ENCODE data around the gene PSMD5.

PSMD5 gene
- 20.0 to 64.4 (median 49.6) reads per million in 9 experiments for total RNA-seq

DNA sequence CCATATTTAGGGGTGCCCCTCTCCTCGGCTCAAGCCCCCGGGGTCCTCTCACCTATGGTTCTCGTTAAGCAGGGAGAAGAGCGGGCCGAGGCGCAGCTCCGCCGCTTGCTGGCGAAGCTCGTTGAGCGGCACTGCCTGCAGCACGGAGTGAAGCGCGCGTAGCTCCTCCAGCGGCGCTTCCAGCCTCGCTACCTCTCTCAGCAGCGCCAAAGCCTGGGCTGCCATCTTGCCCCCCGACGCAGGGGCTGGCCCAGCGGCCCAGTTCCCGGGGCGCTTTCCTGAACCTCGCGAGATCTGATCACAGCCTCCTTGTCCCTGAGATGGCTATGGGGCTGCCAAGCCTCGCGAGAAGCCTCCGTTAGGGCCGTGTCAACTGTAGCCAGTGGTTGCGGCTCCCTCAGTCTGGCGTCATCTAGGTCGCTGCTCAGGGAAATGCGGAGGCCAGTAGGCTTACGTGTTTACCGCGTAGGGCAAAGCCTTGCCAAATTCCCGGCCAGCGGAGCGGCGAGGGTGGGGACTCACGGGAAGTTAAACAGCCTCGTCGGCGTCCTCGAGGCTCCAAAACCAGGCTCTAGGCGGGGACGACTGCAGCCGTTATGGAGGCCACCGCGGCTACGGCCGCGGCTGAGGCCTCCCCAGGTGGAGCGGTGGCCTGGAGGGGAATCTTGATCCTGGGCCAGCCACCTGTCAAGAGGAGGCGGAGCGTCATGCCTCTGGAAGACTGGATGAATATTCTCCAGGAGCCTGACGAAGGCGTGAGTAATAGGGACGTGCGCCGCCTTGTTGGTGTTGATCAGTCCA lies at the start of gene PSMD5:
Gene PSMD5, minus strand, starts transcription at position 238 of the 801 bp plus-strand sequence. Its CDS starts 13 bp downstream, at position 225.
- H3K36me3 Mint-ChIP-seq (ENCODE audit: insufficient read depth), result peaks cover 57% of the 10 kb centered on the region
- peak within 1 kb of the TSS; percentile 99 for H3K27ac Mint-ChIP-seq
- ATAC-seq (replicated peaks), result peak; percentile 95
- no peaks in the 10 kb centered on the region for H3K27me3 Mint-ChIP-seq
- DNase-seq, result peak; percentile 95 to 97 (median 96)
- no peaks in the 10 kb centered on the region for H3K9me3 Mint-ChIP-seq
- peak within 1 kb of the TSS; percentile 99 to 100 for H3K4me3 Mint-ChIP-seq
- H3K4me1 Mint-ChIP-seq (ENCODE audit: low read depth in 2 of 2), result peaks cover 52 to 59% of the 10 kb centered on the region in 2 donors

DNA sequence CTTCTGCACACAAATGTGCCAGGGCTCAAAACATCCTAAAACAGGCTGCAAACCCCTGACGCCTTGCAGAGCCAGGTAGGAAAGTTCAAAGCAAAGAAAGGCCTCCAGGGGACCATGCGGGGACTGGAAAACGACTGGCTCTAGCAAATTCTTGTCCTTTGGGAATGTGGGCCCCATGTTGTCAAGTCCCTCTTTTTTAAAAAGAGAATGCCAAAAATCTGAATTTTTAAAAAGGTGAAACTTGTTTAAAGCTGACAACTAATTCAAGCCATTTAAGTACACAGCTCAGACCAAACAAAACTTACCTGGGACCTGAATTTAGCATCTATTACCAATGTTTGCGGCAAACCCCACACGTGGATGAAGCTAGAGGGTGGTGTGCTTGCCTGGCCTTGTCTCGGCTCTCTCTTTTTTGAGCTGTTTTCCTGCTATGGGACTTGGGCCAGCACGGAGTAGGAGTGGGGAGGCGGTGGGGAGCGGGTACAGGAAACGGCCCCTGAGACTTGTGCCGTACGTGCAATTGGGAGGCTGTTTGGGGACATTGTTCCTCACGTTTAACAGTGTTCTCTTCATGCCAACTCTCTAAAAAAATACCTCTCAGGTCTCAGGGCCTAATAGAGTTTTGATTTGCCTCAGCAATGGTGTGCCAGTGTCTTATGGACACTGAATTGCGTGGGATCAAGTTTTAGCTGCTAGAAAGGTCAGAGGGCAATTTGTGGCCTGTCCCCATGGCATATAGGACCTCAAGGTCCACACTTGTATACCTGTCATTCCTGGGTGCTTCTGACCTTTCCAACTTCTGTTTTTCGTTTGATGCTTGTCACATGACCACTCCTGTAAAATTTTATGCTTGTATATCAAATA lies 49.4 kb upstream of the PSMD5 start:
- DNase-seq (no peak), ATAC-seq (replicated peaks) (peak; percentile 34)
- no peaks in the 10 kb centered on the region for H3K9me3 Mint-ChIP-seq
- no peaks in the 10 kb centered on the region for H3K27me3 Mint-ChIP-seq
- peaks cover 13% of the 10 kb centered on the region for H3K36me3 Mint-ChIP-seq (ENCODE audit: insufficient read depth)
- H3K27ac Mint-ChIP-seq, result peak overlapping the region; percentile 95 to 96
- H3K4me3 Mint-ChIP-seq, result peak overlapping the region; percentile 65
- H3K4me1 Mint-ChIP-seq (ENCODE audit: low read depth in 2 of 2), result peaks cover 42 to 47% of the 10 kb centered on the region in 2 donors

DNA sequence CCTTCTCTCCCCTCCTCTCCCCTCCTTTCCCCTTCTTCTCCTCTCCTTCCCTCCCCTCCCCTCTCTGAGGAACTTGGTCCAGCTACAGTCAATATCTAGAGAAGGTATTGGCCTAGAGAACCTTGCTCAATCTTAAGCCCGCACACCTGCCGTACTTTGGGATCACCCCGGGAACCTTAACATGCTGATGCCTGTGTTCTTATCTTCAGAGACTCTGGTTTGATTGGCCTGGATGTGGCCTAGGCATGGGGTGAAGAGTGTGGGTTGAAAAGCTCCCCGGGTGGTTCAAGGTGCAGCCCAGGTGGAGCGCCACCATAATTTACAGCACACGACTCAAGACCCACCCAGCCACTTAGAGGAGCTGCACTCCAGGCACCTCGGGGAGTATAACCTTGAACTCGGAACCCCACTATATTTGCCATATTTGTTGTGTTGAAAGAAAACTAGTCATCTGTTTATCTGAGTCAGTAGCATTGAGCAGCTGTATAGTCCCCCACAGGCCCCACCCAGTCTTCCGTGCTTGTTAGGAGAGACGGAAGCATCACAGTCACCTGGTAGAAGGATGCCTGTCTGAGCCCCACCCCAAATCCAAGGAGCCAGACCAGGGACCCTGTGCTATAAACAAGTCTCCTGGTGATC lies 48.6 kb upstream of the PSMD5 start:
- Mint-ChIP-seq H3K9me3 (no peaks in the 10 kb centered on the region), H3K4me1 (ENCODE audit: low read depth in 2 of 2) (peaks cover 37 to 41% of the 10 kb centered on the region in 2 donors), H3K27ac (peak overlapping the region; percentile 95 to 96), H3K4me3 (peak overlapping the region; percentile 65), H3K27me3 (no peaks in the 10 kb centered on the region), H3K36me3 (ENCODE audit: insufficient read depth) (peaks cover 12% of the 10 kb centered on the region)
- DNase-seq, result no peak
- peak; percentile 42 for ATAC-seq (replicated peaks)

DNA sequence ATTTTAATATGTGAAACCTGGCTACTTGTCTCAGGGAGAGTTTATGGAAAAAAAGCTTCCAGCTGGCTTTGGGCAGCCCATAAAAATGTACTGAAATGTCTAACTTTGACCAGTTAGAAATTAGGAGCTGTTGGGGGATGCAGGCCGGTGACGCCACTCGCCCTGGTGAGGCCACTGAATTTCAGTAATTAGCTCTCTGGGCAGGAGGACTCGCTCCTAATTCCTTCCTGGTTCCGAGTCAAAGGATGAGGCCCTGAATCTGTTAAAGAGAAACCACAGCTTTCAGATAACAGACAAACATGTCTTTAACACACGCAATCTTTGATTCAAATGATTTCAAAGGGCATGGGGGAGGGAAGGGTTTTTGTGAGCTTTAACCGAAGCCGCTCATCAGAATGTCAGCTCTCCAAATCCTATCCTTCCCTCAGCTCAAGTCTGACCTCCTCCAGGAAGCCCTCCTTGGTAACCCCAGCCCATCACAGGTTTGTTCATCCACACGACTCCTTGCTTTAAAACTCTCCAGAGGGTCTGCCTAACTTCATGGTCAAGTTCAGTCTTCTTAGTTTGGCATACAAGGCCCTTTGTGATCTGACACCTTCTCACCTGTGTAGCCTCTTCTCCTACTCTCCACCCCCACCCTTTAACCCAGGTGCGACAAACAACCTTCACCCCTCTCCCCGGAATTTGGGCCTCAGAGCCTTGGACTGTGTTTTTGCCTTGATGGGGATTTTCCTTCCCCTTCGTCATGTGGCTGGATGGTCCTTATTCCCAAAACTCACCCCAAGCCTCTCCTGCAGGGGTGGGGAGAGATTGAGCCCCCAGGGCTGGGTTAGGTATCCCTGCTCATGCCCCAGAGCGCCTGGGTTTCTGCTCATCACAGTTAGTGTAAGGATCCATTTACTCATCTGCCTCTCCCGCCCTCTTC lies 47.9 kb upstream of the PSMD5 start:
- Mint-ChIP-seq H3K36me3 (ENCODE audit: insufficient read depth) (peaks cover 12% of the 10 kb centered on the region), H3K4me1 (ENCODE audit: low read depth in 2 of 2) (peaks cover 41% of the 10 kb centered on the region in 2 donors), H3K9me3 (no peaks in the 10 kb centered on the region), H3K27ac (peak overlapping the region; percentile 95 to 96), H3K4me3 (peak overlapping the region; percentile 65), H3K27me3 (no peaks in the 10 kb centered on the region)
- ATAC-seq (replicated peaks), result no peak
- DNase-seq, result peak in 1 of 3 experiments; percentile 34

DNA sequence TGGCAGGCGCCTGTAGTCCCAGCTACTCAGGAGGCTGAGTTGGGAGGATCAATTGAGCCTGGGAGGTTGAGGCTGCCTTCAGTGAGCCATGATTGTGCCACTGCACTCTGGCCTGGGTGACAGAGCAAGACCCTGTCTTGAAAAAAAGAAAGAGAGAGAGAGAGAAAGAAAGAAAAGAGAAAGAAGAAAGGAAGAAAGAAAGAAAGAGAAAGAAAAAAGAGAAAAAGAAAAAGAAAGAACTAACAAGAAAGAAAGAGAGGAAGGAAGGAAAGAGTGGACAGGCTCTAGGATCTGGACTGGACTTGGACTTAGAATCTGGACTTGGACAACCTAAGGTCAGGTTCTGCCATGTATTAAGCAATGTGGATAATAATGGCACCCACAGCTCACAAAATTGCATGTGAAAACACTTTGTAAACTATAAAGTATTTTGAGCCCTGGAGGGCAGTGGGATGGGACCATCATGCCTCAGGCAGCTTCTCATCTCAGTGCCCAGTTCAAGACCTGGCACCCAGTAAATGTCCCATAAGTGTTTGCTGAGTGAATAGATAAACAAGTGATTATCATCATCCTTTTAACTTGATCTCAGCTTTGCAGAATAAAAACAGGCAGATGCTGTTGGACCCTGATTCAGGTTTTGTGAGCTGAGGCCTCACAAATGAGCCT lies 47.0 kb upstream of the PSMD5 start:
- Mint-ChIP-seq H3K9me3 (no peaks in the 10 kb centered on the region), H3K4me1 (ENCODE audit: low read depth in 2 of 2) (peaks cover 41% of the 10 kb centered on the region in 2 donors), H3K4me3 (peak overlapping the region; percentile 17 to 65), H3K27me3 (no peaks in the 10 kb centered on the region), H3K36me3 (ENCODE audit: insufficient read depth) (peaks cover 12% of the 10 kb centered on the region), H3K27ac (peak overlapping the region; percentile 95 to 96)
- DNase-seq, result no peak
- no peak for ATAC-seq (replicated peaks)

DNA sequence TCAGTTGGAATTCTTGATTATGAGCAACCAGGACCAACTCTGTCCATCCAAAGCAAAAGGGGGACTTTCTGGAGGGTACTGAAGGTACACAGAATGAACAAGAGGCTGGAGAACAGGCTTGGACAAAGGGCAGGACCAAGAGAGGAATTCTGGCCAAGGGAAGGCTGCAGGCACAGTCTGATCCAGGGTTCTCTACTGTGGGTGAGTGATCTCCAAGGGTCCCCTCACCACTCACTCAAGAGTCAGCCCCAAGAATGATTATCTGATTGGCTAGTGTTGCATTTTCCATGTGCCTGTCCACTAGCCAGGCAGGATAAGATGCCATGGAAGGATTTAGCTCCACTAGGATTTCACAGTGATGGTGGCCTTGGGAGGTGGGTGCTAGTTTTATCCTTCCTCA lies 45.9 kb upstream of the PSMD5 start:
- Mint-ChIP-seq H3K4me3 (no peak overlapping the region), H3K4me1 (ENCODE audit: low read depth in 2 of 2) (peaks cover 42 to 43% of the 10 kb centered on the region in 2 donors), H3K9me3 (no peaks in the 10 kb centered on the region), H3K36me3 (ENCODE audit: insufficient read depth) (peaks cover 12% of the 10 kb centered on the region), H3K27me3 (no peaks in the 10 kb centered on the region), H3K27ac (peak overlapping the region in 1 of 2 donors; percentile 25)
- no peak for ATAC-seq (replicated peaks)
- DNase-seq, result no peak

DNA sequence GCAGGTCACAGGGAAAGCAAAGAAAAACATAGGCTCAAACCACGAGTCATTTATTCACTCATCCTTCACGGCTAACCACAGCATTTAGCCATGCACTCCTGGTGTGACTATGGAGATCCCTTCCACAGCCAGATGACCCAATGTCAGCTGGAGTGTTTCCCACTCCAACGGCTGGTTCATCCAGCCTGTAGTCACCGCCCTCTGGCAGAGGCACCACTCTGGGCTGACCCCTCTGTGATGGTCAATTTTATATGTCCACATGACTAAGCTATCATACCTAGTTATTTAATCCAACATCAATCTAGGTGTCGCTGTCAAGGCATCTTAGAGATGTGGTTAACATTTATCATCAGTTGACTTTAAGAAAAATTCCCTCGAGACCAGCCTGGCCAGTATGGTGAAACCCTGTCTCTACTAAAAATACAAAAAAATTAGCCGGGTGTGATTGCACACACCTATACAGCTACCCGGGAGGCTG lies 43.8 kb upstream of the PSMD5 start:
- DNase-seq, result no peak
- Mint-ChIP-seq H3K9me3 (no peaks in the 10 kb centered on the region), H3K4me3 (no peak overlapping the region), H3K4me1 (ENCODE audit: low read depth in 2 of 2) (peaks cover 30 to 34% of the 10 kb centered on the region in 2 donors), H3K27ac (no peak overlapping the region), H3K27me3 (no peaks in the 10 kb centered on the region), H3K36me3 (ENCODE audit: insufficient read depth) (peaks cover 12% of the 10 kb centered on the region)
- no peak for ATAC-seq (replicated peaks)

DNA sequence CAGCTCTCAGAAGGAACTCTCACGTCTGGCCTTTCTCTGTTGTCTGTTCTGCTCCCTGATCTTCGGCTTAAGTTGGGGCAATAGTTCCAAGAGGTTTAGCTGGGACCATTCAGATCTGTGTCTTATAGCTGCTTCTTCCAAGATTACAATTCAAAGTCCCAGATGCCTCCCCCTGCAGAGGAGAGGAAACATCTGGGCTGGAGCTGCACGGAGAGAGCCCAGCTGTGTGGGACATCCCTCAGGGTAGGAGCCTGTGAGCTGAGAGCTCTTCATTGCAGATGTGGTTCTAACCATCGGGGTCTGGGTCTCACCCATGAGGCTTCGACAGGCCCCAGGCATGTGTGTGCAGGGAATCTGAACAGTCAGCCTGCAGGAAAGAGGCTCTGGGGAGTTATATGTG lies 43.2 kb upstream of the PSMD5 start:
- peaks cover 28 to 29% of the 10 kb centered on the region in 2 donors for H3K4me1 Mint-ChIP-seq (ENCODE audit: low read depth in 2 of 2)
- no peak overlapping the region for H3K4me3 Mint-ChIP-seq
- H3K27me3 Mint-ChIP-seq, result no peaks in the 10 kb centered on the region

DNA sequence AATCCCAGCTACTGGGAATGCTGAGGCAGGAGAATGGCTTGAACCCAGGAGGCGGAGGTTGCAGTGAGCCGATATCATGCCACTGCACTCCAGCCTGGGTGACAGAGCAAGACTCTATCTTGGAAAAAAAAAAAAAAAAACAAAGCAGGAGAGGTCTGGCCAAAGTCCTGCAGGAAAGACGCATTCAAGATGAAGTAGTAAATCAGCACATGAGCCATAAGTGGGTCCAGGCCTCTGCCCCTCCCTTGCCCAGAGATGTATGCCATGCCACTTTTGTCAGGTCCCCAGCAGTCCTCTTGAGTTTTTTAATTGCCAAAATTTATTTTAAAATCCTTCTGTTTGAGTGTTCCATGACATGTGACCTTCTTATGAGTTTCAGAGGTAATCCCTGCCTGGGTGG lies 42.7 kb upstream of the PSMD5 start:
- Mint-ChIP-seq H3K4me1 (ENCODE audit: low read depth in 2 of 2) (peaks cover 24 to 26% of the 10 kb centered on the region in 2 donors), H3K27me3 (no peaks in the 10 kb centered on the region), H3K36me3 (ENCODE audit: insufficient read depth) (peaks cover 15% of the 10 kb centered on the region), H3K9me3 (no peaks in the 10 kb centered on the region), H3K4me3 (no peak overlapping the region), H3K27ac (no peak overlapping the region)
- DNase-seq (no peak), ATAC-seq (replicated peaks) (no peak)

More for the DNA sequence above, 43.2 kb upstream of the PSMD5 start:
- DNase-seq, result no peak
- no peak overlapping the region for H3K27ac Mint-ChIP-seq
- H3K9me3 Mint-ChIP-seq, result no peaks in the 10 kb centered on the region
- no peak for ATAC-seq (replicated peaks)
- peaks cover 12% of the 10 kb centered on the region for H3K36me3 Mint-ChIP-seq (ENCODE audit: insufficient read depth)

DNA sequence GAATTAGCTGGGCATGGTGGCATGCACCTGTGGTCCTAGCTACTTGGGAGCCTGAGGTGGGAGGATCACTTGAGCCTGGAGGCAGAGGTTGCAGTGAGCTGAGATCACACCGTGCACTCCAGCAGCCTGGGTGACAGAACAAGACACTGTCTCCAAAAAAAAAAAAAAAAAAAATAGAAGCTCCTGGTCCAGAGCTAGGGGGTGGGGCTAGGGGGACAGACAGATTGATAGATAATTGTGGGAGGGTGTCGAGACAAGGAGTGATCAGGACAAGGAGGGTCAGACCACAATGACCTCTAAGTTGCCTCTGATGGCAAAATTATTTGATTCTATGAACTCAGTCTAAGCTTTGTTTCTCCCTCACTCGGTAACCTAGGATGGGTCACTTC lies 40.9 kb upstream of the PSMD5 start:
- ATAC-seq (replicated peaks) (no peak), DNase-seq (no peak)
- Mint-ChIP-seq H3K9me3 (no peaks in the 10 kb centered on the region), H3K27ac (no peak overlapping the region), H3K36me3 (ENCODE audit: insufficient read depth) (peaks cover 8% of the 10 kb centered on the region), H3K27me3 (no peaks in the 10 kb centered on the region), H3K4me3 (peak overlapping the region in 1 of 2 donors; percentile 17), H3K4me1 (ENCODE audit: low read depth in 2 of 2) (peaks cover 29 to 32% of the 10 kb centered on the region in 2 donors)

DNA sequence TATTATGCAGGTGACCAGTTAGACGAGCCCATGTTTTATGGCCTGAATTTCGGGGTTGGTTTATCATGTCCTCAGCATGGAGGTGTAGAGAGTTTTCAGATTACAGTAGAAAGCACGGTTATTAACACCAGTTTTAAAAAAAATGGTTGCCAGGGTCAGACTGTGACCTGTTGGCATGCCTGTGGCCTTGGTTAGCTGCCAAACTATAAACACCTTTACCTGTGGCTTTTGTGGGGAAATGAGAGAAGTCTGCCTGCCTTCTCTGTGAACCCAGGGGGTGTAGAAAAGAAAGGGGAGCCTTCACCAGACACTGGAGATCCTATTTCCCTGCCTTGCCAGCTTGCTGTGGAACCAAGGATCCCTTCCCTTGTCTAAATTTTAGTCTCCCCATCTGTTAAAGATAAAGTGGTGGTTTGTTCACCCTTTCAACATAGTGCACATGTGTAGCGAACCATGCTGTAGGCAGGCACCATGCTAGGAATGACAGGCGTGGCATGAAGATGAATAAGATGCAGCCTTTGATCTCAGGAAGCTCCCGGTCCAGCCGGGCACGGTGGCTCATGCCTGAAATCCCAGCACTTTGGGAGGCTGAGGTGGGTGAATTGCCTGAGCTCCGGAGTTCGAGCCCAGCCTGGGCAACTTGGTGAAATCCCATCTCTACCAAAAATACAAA lies 40.3 kb upstream of the PSMD5 start:
- H3K4me1 Mint-ChIP-seq (ENCODE audit: low read depth in 2 of 2), result peaks cover 35 to 37% of the 10 kb centered on the region in 2 donors
- H3K27me3 Mint-ChIP-seq, result no peaks in the 10 kb centered on the region
- no peak overlapping the region for H3K27ac Mint-ChIP-seq
- H3K4me3 Mint-ChIP-seq, result peak overlapping the region; percentile 17 to 44
- no peaks in the 10 kb centered on the region for H3K9me3 Mint-ChIP-seq
- H3K36me3 Mint-ChIP-seq (ENCODE audit: insufficient read depth), result peaks cover 7% of the 10 kb centered on the region
- peak; percentile 86 for ATAC-seq (replicated peaks)
- DNase-seq, result no peak
